ENCODE data around the gene SMIM27. TPM values are rescaled to one million over a fixed set of nuclear protein-coding genes. Genes with fewer than 3 reads are reported as not detected.

SMIM27 gene
- total RNA-seq, 1 donor from 2014 or later = 15.9 TPM

- Mint-ChIP-seq H3K9me3 (no peaks in the 10 kb centered on the region), H3K4me3 (no peak overlapping the region), H3K27ac (no peak overlapping the region), H3K4me1 (no peaks in the 10 kb centered on the region), H3K27me3 (peaks cover 23% of the 10 kb centered on the region), H3K36me3 (ENCODE audit: low read depth) (no peaks in the 10 kb centered on the region)
- POLR2A ChIA-PET = interaction anchor here (1.0 kb wide), 1 partner anchor 379 kb away, joined by 3 read pairs; no protein-coding TSS in a partner anchor
- DNase-seq (no peak), ATAC-seq (ENCODE audit: low read depth) (no peak)
- intact Hi-C loops (cut with micrococcal nuclease) = loop anchor here (1.0 kb wide), 2 partner anchors 114 to 379 kb away; no protein-coding TSS in a partner anchor
- CTCF ChIA-PET = interaction anchor here (0.6 to 4.4 kb wide), 8 partner anchors 9 to 379 kb away, joined by 3 to 33 read pairs (median 4); no protein-coding TSS in a partner anchor
- TF ChIP-seq, protein P1, sequence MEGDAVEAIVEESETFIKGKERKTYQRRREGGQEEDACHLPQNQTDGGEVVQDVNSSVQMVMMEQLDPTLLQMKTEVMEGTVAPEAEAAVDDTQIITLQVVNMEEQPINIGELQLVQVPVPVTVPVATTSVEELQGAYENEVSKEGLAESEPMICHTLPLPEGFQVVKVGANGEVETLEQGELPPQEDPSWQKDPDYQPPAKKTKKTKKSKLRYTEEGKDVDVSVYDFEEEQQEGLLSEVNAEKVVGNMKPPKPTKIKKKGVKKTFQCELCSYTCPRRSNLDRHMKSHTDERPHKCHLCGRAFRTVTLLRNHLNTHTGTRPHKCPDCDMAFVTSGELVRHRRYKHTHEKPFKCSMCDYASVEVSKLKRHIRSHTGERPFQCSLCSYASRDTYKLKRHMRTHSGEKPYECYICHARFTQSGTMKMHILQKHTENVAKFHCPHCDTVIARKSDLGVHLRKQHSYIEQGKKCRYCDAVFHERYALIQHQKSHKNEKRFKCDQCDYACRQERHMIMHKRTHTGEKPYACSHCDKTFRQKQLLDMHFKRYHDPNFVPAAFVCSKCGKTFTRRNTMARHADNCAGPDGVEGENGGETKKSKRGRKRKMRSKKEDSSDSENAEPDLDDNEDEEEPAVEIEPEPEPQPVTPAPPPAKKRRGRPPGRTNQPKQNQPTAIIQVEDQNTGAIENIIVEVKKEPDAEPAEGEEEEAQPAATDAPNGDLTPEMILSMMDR (IDR thresholded peaks at IDR 0.05) = no peak
These were observed 37.1 kb downstream of the SMIM27 start for GRCh38 chr9:32589083-32589723.

DNA sequence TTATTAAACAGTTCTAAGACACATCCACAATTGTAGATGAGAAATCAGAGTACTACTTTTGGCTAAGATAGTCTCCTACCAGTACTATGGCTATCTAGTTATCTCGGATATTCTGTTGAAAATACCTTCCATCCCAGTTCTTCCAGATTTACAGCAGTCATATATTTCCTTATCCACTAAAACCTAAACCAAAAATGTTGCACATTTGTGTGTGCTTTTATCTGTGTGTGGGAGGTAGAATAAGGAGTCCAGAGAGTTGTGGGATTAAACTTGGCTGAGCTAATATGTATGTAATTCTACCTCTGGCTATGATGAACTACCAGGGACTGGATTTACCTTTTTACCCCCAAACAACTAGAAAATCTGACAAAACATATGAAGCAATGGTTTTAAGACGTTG is 38.3 kb downstream of the SMIM27 start:
- intact Hi-C loops (cut with micrococcal nuclease) = no loop called here
- H3K4me3 Mint-ChIP-seq = no peak overlapping the region
- POLR2A ChIA-PET = no interaction called here
- no peaks in the 10 kb centered on the region for H3K36me3 Mint-ChIP-seq (ENCODE audit: low read depth)
- CTCF ChIA-PET = interaction anchor here (0.8 to 4.4 kb wide), 6 partner anchors 8 to 377 kb away, joined by 4 to 33 read pairs (median 10); no protein-coding TSS in a partner anchor
- no peak for ATAC-seq (ENCODE audit: low read depth)
- DNase-seq = no peak
- TF ChIP-seq, protein P1 (IDR thresholded peaks at IDR 0.05) = no peak
- no peaks in the 10 kb centered on the region for H3K9me3 Mint-ChIP-seq
- peaks cover 18% of the 10 kb centered on the region for H3K27me3 Mint-ChIP-seq
- no peak overlapping the region for H3K27ac Mint-ChIP-seq
- no peaks in the 10 kb centered on the region for H3K4me1 Mint-ChIP-seq

GRCh38 chr9:32590898-32591297 is 38.8 kb downstream of the SMIM27 start:
- no peak overlapping the region for H3K4me3 Mint-ChIP-seq
- no peaks in the 10 kb centered on the region for H3K4me1 Mint-ChIP-seq
- ChIA-PET CTCF (interaction anchor here (0.9 to 4.4 kb wide), 3 partner anchors 9 to 377 kb away, joined by 4 to 33 read pairs (median 23); no protein-coding TSS in a partner anchor), POLR2A (no interaction called here)
- H3K9me3 Mint-ChIP-seq = no peaks in the 10 kb centered on the region
- H3K27me3 Mint-ChIP-seq = peaks cover 15% of the 10 kb centered on the region
- no peak for DNase-seq
- no peak for ATAC-seq (ENCODE audit: low read depth)
- no peak overlapping the region for H3K27ac Mint-ChIP-seq
- H3K36me3 Mint-ChIP-seq (ENCODE audit: low read depth) = no peaks in the 10 kb centered on the region
- intact Hi-C loops (cut with micrococcal nuclease) = no loop called here
- TF ChIP-seq, protein P1 (IDR thresholded peaks at IDR 0.05) = no peak

DNA sequence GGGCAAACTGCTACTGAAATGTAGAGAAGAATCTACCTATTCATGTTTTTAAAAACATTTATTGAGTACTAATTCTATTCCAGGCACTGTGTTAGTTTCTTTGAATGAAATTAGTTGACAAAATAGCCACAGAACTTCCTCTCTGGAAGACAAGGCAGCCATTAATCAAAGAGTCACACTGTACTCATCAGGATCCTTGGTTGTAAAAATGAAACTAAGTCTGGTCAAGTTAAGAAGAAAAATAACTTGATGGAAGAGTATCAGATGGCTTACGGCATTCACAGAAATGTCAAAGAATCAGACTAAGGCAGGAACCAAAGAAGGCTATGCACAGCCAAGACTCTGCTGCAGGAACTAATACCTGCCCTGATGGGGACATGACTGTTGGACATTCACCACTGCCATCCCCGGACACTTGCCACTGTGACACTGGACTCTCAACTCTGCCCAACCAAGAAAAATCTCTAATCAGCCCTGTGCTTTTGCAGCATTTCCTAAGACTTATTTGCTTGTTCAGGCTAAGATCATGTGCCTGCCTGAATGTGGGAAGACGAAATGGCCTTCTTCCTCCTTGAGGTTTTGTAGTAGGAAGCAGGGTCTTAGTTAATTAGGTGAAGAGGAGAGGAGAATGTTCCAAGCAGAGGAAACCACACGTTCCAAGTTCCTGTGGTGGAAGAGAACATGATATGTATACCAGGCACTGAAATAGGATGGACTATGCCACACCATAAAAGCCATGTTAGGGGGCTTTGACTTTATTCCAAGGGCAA is 44.2 kb downstream of the SMIM27 start:
- ATAC-seq (ENCODE audit: low read depth) = no peak
- CTCF ChIA-PET = no interaction called here

More for the DNA sequence above, 44.2 kb downstream of the SMIM27 start:
- Mint-ChIP-seq H3K4me1 (peaks cover 8% of the 10 kb centered on the region), H3K27me3 (peaks cover 9% of the 10 kb centered on the region), H3K4me3 (no peak overlapping the region), H3K27ac (no peak overlapping the region), H3K36me3 (ENCODE audit: low read depth) (no peaks in the 10 kb centered on the region), H3K9me3 (no peaks in the 10 kb centered on the region)
- DNase-seq = no peak
- TF ChIP-seq, protein P1 (IDR thresholded peaks at IDR 0.05) = no peak
- intact Hi-C loops (cut with micrococcal nuclease) = no loop called here
- POLR2A ChIA-PET = no interaction called here

All from activated B cell treated with CpG ODN at 0.5 μM for 24 hours (primary cell).